Cerebellar cortex (tissue), 1 donor: ENCODE results near the gene C15orf40.
A peak's percentile ranks its signal among the peaks of the same experiment; 100 is the strongest.

Experiments
- DNase-seq: peaks from one replicate; pipeline ENCODE4 v3.0.0-alpha.2; 2015; ENCODE audit warnings: low spot score

The C15orf40 gene

DNA sequence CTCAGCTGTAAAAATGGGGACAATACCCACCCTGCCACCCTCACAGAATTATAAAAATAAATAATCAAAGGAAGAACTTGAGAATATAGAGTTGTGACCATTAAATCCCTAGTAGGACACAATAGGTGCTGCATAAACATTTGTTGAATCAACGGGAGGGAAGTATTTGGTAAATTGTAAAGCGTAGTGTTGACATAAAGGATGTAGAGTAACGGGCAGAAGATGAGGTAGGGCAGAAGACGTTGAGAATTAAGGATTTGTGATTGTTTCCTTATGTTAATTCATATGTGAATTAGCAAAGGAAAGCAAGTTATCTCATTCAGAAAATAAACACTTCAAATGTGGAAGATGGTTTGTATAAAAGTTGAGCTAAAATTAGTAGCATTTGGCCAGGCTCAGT is 18.3 kb downstream of the C15orf40 start:
- no peak for DNase-seq

DNA sequence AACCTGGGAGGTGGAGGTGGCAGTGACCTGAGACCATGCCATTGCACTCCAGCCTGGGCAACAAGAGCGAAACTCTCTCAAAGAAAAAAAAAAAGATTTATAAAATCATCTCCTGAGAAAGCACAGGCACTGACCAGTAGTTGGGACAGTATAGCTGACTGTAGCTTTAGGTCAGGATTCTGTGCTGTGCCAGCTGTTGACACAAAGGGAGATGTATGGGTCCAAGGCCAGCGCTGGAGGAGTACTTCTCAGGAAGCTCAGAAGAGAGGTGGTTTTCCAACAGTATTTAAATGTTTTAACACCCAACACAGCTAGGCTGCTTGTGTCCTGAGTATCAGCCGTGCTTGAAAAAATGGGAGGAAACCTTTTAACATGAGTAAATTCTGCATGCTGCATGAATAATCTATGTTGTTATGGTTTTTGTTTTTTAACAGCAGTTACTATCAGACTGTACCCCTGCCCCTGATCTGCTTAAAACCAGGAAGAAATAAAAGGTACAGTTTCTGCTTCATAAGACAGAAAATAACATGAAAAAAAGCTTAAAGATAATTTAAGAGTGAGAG is 18.9 kb downstream of the C15orf40 start:
- no peak for DNase-seq

DNA sequence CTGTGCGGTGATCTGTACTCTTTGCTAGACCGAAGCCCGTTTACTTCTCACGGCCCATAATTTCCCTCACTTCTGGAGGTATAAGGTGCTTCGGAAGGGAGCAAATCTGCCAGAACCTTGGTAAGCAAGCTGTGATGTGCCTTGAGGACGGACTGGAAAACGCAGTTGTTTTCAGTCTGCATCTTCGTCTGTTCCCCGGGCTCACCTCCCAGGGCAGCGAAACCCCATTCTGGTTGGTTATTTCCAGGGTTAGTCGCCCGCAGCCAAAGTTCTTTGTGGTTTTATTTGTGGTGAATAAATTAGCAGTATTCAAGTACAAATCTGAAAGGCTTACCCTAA is 25.0 kb downstream of the C15orf40 start:
- no peak for DNase-seq

DNA sequence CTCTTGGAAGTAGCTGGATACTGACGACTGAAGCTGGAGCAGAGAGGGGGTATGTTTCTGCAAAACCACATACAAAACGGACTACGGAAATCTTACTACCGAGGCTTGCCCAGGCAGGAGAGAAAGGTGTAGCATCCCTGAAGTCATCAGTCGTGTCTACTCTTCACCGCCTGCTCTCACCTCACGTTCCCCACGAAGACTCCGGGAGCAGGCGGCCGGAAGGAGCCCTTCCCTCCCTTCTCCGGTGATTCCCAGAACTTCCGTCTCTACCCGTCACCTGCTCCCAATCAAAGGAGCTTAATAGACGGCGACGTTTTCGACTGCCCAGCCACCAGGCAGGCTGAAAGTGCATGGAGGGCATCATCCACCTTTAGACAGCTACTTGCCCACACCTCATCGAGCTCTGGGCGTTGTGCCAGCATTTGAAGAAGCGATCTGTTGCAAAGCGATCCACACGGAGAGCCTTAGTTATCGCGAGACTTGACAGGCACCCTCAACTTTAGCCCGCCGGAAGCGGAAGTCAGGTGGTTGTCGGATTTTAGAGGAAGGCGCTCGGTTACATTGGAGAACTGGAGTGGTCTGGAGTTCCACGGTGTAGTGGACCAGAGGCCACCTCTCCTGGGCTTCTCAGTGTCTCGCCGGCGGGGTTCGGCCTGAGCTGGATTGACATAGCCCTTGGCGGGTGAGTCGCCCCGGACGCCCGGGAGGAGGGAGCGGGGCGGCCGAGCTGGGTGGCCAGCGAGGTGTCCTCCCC is 25.6 kb downstream of the C15orf40 start, which contains the start of gene RAMAC:
Gene RAMAC, plus strand, starts transcription at position 523 of the 754 bp plus-strand sequence. CDS start 2,809 bp downstream, outside the sequence.
- peak; percentile 99 for DNase-seq

DNA sequence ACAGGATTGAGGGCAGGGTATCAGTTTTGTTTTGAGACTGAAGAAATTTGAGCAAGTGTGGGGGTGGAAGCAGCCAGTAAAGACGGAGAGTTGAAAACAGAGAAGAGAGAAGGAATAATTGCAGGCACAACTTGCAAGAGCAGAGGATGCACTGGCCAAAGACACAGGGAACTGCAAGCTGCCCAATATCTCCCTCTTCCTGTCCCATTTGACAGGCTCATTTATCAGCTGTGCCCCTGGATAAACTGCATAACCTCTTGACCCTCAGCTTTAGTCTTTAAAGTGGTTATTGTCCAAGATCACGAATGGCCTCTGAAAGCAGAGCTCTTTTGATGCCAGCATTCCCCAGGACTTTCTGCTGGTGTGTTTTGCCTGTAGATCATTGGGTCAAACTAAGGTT is 30.5 kb downstream of the C15orf40 start:
- no peak for DNase-seq

DNA sequence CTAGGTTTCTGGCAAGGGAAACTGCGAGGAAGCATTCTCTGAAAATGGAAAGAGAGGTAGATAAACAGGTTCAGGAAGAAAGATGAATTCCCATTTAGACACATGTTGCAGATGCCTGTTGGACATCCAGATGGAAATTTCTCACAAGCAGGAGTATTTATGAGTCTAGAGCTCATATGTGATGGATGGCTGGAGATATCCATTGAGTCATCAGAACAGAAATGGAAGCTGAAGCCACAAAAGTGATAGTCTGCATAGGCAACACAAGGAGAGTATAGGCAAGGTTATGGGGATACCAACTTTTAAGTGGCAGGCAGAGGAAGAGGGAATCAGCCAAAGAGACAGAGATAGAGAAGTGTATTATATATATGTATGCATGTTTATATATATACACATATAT is 31.7 kb downstream of the C15orf40 start:
- no peak for DNase-seq

DNA sequence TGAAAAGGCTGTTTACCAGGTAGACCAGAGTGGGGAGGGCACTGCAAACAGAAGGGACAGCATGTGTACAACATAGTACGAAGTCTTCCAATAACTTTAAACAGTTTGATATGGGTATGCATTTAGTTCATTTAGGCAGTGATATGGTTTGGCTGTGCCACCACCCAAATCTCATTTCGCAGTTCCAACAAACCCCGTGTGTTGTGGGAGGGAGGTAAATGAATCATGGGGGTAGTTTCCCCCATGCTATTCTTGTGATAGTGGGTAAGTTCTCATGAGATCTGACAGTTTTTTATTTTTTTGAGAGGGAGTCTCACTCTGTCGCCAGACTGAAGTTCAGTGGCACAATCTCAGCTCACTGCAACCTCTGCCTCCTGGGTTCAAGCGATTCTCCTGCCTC is 33.0 kb downstream of the C15orf40 start:
- DNase-seq = no peak

DNA sequence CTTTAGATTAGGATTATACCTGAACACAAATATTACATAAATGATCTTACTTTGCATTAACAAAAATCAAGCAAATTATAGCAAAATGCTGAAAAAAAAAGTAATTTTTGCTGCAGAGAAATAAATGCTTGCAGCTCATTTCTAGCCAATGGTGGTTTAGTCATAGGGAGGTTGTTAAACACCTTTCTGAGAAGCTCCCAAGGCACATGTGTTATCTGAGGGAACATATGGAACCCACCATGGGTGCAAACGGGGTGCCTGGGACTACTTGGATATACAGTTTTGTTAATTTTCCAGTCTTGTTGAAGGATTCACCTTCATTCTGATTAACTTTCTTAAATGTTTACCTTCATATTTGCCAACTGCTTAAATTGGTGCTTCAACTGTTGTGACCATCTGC is 34.4 kb downstream of the C15orf40 start:
- no peak for DNase-seq

DNA sequence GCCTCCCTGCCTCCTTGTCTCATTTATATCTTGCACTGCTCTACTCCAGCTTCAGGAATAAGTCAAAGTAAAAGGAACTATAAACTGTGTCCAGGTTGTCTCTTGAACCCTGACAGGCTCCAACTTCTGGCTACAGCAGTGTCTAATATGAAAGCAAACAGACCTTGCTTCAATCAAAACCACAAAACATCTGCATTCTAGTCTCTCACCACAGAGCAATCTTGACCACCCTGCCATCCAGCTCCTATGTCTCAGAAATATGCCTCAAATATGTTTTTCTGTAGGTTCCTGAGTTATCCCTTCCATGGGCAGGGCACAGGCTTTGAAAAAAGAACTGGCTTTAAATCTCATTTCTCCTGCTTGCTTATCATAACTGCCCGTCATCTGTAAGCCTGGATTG is 38.4 kb downstream of the C15orf40 start:
- DNase-seq = no peak

DNA sequence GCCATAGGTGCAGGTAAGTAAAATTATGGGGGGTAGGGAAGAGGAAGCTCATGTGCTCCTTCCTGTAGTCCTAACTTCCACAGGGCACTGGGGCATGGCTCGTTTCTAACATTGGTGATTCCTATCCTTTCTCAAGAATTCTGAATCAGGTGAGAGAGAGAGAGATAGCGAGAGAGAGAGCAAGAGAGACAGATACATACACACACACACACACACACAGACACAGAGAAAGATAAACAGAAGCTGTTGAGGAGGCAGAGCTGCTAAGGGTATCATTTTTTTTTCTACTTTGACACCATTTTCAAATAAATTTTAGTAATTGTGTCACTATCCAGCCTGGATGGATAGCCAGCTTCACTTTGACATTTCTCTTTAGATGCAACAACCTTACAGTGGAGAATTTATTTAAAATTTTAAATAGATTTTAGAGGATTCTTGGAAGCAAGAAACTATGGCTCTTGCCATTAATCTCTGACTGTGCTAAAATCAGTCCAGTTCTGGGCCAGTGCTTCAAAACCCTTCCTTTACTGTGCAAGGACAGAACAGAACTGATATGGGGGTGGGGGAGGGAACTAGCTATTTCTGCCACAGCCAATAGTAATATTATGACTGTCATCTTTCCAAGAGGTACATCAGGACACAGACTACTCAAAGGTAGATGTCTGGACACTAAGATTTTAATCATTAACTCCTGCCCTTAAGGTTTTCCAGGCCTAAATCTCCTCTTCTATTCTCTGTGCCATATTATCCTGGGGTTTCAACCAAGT is 40.0 kb downstream of the C15orf40 start:
- DNase-seq = no peak

DNA sequence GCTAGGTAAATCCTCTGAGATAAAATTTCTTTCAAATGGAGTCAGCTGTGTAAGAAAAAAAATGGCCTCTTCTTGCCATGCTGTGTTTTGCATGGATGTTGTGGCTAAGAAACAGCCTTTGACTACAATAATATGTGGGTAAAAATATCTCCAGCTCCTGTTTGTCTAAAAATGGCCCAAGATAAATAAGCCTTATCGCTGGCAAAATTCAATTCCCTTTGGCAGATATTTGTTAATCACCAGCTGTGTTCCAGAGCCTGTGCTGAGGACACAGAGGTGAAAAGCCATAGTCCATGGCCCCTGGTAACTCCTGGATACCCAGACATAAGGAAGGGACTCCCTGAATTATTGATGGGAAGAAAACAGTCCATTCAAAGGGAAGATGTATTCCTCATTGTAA is 40.7 kb downstream of the C15orf40 start:
- DNase-seq = no peak

DNA sequence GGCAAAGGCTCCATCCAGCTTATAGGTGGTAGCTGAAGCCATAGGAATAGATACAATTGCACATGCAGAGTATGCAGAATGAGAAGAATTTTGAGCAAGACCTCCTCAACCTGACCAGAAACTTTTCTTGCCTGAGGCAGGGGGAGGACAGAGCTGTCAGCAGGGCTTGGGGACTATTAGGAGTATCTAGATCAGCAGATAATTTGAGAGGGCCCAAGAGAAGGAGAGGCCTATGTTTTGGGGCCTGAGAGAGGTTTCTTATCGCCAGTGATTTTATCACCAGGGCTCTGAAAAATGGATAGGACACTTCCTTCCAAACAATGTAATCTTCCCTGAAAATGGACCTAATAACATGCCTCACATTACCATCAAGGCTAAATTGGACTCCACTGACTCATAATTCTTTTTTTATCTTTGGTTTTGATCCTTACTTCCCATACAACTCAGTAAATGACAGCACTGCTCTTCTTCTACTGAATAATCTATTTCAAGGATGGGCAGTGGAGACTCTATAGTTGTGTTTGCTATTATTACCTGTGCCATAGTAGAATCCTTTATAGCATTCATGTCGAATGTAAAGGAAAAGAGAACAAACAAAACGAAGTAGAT is 41.3 kb downstream of the C15orf40 start:
- DNase-seq = no peak

DNA sequence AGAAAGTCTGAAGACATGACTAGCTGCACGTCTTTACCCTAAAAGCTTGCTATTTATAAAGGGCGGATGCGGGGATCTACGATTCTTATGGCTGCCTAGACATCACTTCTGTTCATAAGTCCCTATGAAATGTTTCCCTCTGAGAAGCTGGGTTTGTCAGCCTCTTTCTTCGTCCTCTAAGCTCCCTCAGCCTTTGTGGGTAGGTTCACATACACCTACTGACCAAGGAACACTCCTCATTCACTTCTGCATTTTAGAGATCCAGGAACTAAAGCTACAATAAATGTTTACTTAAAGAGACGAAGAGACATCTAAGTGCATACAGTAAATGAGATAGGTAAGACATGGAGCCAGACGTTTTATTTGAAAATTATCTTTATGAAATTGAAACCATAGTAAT is 42.1 kb downstream of the C15orf40 start:
- no peak for DNase-seq

DNA sequence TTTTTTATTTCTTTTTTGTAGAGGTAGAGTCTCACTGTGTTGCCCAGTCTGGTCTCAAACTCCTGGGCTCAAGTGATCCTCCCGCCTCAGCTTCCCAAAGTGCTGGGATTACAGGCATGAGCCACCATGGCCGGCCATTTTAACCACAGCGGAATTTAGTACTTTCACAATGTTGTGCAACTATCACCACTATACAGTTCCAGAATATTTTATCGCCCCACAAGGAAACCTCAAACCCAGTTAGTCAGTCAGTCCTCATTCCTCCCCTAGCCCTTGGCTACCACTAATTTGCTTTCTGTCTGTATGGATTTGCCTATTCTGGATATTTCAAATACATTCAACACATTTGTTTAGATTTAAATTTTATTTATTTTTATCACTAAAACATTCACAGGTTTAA is 43.4 kb downstream of the C15orf40 start:
- DNase-seq = no peak

DNA sequence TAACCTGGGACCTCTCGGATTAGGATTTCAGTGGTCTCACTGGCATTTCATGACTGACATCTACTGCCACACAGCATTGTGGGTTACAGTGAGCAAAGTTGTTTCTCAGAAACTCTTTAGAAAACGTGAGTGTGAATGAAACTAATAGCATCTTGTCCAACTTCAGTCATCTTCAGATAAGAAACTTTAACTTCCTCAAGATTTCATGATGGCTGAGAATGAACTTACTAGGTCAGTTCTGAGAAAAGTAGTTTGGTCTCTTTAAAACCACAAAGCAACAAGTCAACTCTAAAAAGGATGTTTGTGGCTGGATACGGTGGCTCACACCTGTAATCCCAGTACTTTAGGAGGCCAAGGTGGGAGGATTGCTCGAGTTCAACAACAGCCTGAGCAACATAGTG is 44.8 kb downstream of the C15orf40 start:
- DNase-seq = no peak

DNA sequence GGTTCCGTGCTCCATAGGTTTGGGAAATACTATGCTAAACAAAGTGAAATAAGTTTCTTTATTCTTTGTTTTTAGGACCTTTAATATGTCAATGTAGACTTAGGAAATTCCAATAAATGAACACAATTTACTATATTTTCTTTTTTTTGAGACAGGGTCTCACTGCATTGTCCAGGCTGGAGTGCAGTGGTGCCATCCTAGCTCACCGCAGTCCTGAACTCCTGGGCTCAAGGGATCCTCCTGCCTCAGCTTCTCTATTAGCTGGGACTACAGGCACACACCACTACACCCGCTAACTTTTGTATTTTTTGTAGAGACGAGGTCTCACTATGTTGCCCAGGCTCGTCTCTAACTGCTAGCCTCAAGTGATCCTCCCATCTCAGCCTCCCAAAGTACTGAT is 46.5 kb downstream of the C15orf40 start:
- DNase-seq = no peak

DNA sequence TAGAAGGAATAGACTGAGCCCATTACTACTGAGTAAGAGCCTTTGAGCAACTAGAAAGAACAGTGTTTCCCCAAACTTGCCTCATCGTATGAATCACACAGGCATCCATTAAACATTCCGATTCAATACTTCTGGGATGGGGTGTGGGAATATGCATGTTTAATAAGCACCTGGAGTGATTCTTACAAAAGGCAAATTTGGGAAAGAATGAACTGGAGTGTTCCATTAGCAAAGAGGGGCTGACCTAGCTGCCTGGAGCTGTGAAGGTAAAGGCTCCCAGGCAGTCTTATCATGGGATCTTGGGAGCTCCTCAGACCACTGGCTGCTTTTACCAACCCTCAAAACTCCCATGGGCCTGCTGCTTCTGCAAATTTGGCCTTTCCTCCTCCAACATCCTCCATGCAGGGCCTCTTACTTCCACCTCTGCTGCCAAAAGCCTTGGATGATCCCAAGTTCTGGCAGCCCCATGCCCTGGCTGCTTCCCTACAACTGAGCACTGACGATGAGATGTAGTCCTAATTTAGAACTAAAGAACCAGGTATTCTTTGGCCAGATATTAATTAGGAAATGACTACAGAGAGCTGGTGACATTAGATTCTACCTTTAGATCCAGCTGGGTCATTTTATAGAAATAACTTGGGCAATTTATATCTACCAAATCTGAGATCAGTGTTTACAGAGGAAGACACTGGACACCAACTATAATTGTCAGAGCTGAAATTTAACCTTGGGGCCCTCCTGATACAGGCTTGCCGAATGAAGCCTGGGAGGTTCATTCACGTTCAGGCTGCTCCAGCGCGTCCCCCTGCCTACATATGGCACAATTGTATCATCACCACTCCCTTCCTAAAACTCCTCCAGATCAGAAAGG is 47.7 kb downstream of the C15orf40 start:
- DNase-seq = no peak

DNA sequence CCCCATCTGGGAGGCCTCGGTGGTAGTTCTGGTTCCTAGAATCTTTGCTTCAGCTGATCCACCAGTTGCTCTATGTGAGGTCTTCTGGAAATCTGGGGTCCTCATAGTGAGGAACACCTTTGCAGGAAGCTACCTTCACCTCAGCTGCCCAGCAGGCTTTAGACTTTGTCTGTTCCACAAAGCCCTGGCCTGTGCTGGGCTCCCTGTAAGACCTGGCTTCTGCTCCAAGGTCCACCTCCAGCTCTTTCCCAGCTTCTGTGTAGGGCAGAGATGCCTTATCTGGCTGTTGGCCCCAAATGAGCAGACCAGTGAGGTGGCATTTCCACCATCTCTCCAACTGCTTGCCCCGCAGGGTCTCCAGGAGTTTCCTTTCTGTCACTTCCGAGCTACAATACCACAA is 50.7 kb downstream of the C15orf40 start:
- DNase-seq = no peak

DNA sequence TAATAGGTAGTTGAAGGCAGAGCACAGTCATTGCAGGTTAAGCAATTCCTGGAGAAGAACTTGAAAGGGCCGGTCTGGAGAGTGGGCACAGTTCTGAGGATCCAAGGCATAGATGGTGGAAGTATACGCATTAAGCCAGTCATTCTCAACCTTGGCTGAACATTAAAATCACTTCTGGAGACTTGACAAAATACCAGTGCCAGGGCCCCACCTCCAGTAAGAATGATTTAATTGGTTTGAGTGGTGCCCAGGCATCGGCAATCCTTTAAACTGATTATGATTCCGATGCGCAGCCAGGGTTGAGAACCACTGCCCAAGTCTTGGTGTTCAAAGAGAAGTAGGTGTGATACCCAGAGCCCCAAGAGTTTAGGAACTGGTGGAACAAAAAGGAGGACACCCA is 52.0 kb downstream of the C15orf40 start:
- DNase-seq = no peak

DNA sequence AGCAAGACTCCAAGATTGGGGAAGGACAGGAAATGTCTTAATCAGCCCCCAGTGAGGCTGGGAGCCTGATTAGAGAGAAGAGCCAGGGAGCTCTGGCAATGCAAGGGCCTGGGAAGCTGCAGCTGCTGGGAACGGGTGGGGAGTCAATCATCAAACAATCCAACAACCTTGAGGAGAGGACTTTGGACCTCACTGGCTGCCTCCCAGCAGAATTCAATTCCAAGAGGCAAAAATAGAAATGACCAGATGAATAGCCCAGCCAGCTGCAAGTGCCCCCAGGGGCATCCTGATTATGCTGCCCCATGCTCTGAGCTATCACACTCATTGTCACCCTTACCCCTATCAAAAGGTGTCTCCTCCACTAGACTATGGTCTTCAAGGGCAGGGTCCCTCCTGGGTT is 52.8 kb downstream of the C15orf40 start:
- DNase-seq = no peak

DNA sequence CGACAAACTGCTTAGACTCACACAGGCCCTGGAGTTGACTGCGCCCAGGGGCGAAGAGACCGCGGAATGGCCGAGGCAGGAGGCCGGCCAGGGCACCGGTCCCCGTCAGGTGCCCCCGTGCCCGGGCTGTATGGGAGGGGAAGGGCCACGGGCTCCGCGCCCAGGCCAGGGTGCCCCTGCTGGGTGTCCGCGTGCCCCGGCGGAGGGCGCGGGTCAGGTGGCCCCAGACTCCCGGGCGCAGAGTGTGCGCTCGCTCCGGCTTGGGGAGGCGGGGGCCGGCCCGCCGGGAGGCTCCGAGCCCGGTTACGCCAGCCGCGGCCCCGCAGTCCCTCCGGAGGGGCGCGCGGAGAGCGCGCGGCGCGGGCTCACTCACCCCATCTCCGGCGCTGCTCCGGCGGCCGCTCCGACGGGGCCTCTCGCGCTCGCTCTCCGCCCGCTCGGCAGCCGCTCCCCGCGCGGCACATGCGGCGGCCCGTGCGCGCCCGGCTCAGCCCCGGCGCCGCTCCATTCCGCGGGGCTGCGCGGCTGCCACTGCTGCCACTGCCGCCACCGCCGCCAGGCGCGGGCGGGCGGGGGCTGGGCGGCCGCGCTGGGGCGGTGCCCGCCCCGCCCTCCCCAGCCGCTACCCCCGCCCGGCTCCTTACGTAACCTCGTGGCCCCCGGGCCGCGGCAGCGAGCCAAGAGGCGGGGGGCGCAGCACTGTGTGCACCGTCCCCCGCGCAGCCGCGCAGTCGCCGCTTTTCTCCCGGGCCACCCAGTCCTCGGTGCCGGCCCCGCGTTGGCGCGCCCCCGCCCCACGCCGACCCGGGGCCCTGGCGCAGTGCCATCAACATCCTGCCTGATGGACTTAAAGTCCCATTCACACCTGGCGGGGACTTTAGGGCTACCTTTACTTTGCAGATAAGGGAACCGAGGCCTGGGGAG is 59.0 kb downstream of the C15orf40 start, which contains the start of gene HOMER2:
Gene HOMER2, minus strand, starts transcription at position 563 of the 924 bp plus-strand sequence. Its CDS starts 185 bp downstream, at position 378.
- peak; percentile 27 for DNase-seq
